Activated CD4-positive, CD25-positive, alpha-beta regulatory T cell (primary cell): ENCODE measurements around the gene NAA16.
A peak's percentile ranks its signal among the peaks of the same experiment; 100 is the strongest.
"Not testable (repeated sequence)": the region's sequence is repeated elsewhere in the genome, so short reads cannot be mapped to it uniquely, and the experiment has no call there.

ENCODE experiments used
- DNase-seq, 4 experiments: peaks; one replicate each; lab custom pipeline; 2025; lab: John Stamatoyannopoulos, UW

NAA16 gene

GRCh38 chr13:41356385-41356648 is 45.2 kb downstream of the NAA16 start:
- DNase-seq, result not testable (repeated sequence)

GRCh38 chr13:41356786-41357185 is 45.7 kb downstream of the NAA16 start:
- peak in 1 of 4 experiments; percentile 5 for DNase-seq

- no peak for DNase-seq
These were observed 50.4 kb downstream of the NAA16 start for GRCh38 chr13:41361491-41361890.

GRCh38 chr13:41364043-41364442 is 53.0 kb downstream of the NAA16 start:
- no peak for DNase-seq

GRCh38 chr13:41365631-41366030 is 54.6 kb downstream of the NAA16 start:
- no peak for DNase-seq

- DNase-seq, result no peak
These were observed 59.7 kb downstream of the NAA16 start for GRCh38 chr13:41370736-41371135.

GRCh38 chr13:41377446-41377845 is 66.4 kb downstream of the NAA16 start:
- DNase-seq, result no peak

GRCh38 chr13:41382431-41382830 is 71.4 kb downstream of the NAA16 start:
- no peak for DNase-seq

- no peak for DNase-seq
These were observed 72.3 kb downstream of the NAA16 start for GRCh38 chr13:41383386-41383785.

GRCh38 chr13:41384749-41385503 is 73.9 kb downstream of the NAA16 start:
- no peak for DNase-seq

- no peak for DNase-seq
These were observed 75.1 kb downstream of the NAA16 start for GRCh38 chr13:41386211-41386610.

GRCh38 chr13:41387576-41387975 is 76.5 kb downstream of the NAA16 start:
- no peak for DNase-seq

GRCh38 chr13:41388143-41388881 is 77.2 kb downstream of the NAA16 start:
- no peak for DNase-seq

- DNase-seq, result no peak
These were observed 78.5 kb downstream of the NAA16 start for GRCh38 chr13:41389580-41389979.

- no peak for DNase-seq
These were observed 83.1 kb downstream of the NAA16 start for GRCh38 chr13:41394166-41394565.

GRCh38 chr13:41398494-41399170 is 87.6 kb downstream of the NAA16 start:
- no peak for DNase-seq

GRCh38 chr13:41401366-41401765 is 90.3 kb downstream of the NAA16 start:
- no peak for DNase-seq

- no peak for DNase-seq
These were observed 91.8 kb downstream of the NAA16 start for GRCh38 chr13:41402691-41403511.

- DNase-seq, result no peak
These were observed 92.9 kb downstream of the NAA16 start for GRCh38 chr13:41403983-41404382.

GRCh38 chr13:41405367-41405766 is 94.3 kb downstream of the NAA16 start:
- no peak for DNase-seq

- DNase-seq, result no peak
These were observed 96.3 kb downstream of the NAA16 start for GRCh38 chr13:41407380-41407779.

GRCh38 chr13:41408121-41408520 is 97.1 kb downstream of the NAA16 start:
- no peak for DNase-seq
